ENCODE measurements around the gene GTF2F2.

The GTF2F2 gene

GRCh38 chr13:45149964-45150363, 29.7 kb downstream of the GTF2F2 start:
- TF ChIP-seq CTCF (IDR thresholded peaks at IDR 0.05; ENCODE audit: control extremely low read depth, extremely low read depth, low read depth, missing control alignments) = no peak
- ChIA-PET POLR2A (no interaction called here), CTCF (interaction anchor here (1.3 kb wide), 1 partner anchor 9 kb away, joined by 3 read pairs; no protein-coding TSS in a partner anchor)
- DNase-seq (ENCODE audit: extremely low spot score) = no peak

- ChIA-PET CTCF (interaction anchor here (1.3 to 4.3 kb wide), 2 partner anchors 11 to 15 kb away, joined by 3 to 26 read pairs; no protein-coding TSS in a partner anchor), POLR2A (no interaction called here)
- TF ChIP-seq CTCF (IDR thresholded peaks at IDR 0.05; ENCODE audit: control extremely low read depth, extremely low read depth, low read depth, missing control alignments) = no peak
- DNase-seq (ENCODE audit: extremely low spot score) = no peak
Observed at GRCh38 chr13:45156565-45157361, 36.5 kb downstream of the GTF2F2 start.

- no peak for TF ChIP-seq CTCF (IDR thresholded peaks at IDR 0.05; ENCODE audit: control extremely low read depth, extremely low read depth, low read depth, missing control alignments)
- CTCF ChIA-PET = interaction anchor here (1.0 to 1.2 kb wide), 3 partner anchors 17 to 146 kb away, joined by 3 read pairs; no protein-coding TSS in a partner anchor
- POLR2A ChIA-PET = no interaction called here
- DNase-seq (ENCODE audit: extremely low spot score) = no peak
Observed at GRCh38 chr13:45162194-45162593, 41.9 kb downstream of the GTF2F2 start.

GRCh38 chr13:45162821-45163220, 42.5 kb downstream of the GTF2F2 start:
- ChIA-PET POLR2A (no interaction called here), CTCF (interaction anchor here (1.2 kb wide), 2 partner anchors 18 to 22 kb away, joined by 3 read pairs; no protein-coding TSS in a partner anchor)
- no peak for DNase-seq (ENCODE audit: extremely low spot score)
- no peak for TF ChIP-seq CTCF (IDR thresholded peaks at IDR 0.05; ENCODE audit: control extremely low read depth, extremely low read depth, low read depth, missing control alignments)

GRCh38 chr13:45166858-45167257, 46.5 kb downstream of the GTF2F2 start:
- no peak for DNase-seq (ENCODE audit: extremely low spot score)
- ChIA-PET CTCF (interaction anchor here (1.0 kb wide), 1 partner anchor 12 kb away, joined by 3 read pairs; no protein-coding TSS in a partner anchor), POLR2A (no interaction called here)
- TF ChIP-seq CTCF (IDR thresholded peaks at IDR 0.05; ENCODE audit: control extremely low read depth, extremely low read depth, low read depth, missing control alignments) = no peak

- ChIA-PET POLR2A (no interaction called here), CTCF (interaction anchor here (1.2 kb wide), 1 partner anchor 14 kb away, joined by 4 read pairs; no protein-coding TSS in a partner anchor)
- DNase-seq (ENCODE audit: extremely low spot score) = no peak
- no peak for TF ChIP-seq CTCF (IDR thresholded peaks at IDR 0.05; ENCODE audit: control extremely low read depth, extremely low read depth, low read depth, missing control alignments)
Observed at GRCh38 chr13:45167611-45168554, 47.6 kb downstream of the GTF2F2 start.
